T-helper 2 cell (primary cell): ENCODE data around the gene AP1M1.

Experiments
- DNase-seq, 5 experiments: peaks; one replicate each; pipeline versions ENCODE4 v3.0.0 to v3.0.0-alpha.2; 2012 to 2022

Gene AP1M1

DNA sequence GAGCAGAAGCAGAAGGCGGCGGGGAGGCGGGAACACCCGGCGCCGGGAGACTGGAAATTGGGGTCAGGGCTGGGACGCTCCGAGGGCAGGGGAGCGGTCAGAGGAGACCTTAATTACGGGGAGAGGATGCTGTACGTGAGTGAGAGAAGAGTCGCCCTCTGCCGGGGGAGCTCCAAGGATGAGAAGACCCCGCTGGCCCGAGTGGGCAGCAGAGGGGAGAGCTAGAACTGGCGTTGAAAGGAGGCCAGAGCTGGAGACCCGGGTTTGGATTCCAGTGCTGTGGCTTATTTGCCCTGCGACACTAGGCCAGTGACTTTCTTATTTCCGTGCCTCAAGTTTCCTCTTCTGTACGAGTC lies 12.0 kb upstream of the AP1M1 start:
- DNase-seq: peak in 3 of 5 experiments; percentile 26 to 48 (median 33)

DNA sequence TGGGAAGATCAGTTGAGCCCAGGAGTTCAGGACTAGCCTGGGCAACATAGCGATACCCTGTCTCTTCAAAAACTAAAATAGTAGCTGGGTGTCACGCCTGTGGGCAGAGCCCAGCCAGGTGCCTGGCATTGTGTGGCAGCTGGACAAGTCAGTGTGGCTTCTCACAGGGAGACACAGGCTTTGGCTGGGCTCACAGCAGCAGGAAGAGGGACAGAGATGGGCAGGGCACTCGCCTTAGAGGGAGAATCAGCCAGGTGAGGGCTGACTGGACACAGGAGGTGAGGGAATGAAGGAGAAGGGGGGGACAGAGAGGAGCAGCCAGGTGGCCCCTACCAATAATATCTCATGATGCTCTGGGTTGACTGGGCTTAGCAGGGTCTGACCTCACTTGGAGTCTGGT lies 9.2 kb upstream of the AP1M1 start:
- no peak for DNase-seq

GRCh38 chr19:16190198-16190597 lies 7.5 kb upstream of the AP1M1 start:
- no peak for DNase-seq

DNA sequence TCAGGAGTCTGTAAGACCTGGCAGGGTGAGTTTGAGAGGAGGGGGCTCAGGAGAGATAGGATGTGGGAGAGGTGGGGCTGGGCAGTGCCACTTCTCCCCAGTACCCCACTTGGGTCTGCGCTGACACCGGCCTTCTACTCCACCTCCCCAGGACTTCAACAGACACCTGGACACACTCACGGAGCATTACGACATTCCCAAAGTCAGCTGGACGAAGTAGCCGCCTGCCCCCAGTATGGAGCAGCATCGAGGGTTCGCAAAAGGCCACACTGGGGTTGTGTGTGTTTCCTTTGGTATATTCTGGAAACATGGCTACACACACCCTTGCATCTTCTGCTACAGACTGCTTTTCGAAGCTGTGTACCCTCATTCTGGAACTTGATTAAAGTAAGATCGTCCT lies 7.0 kb upstream of the AP1M1 start:
- no peak for DNase-seq

- DNase-seq: no peak
These were observed 6.3 kb upstream of the AP1M1 start for GRCh38 chr19:16191216-16191908.

GRCh38 chr19:16193466-16193865 lies 4.2 kb upstream of the AP1M1 start:
- DNase-seq: no peak

GRCh38 chr19:16197188-16197621 lies 506 bp upstream of the AP1M1 start:
- DNase-seq: no peak

GRCh38 chr19:16198370-16198651 lies 600 bp downstream of the AP1M1 start:
- no peak for DNase-seq

GRCh38 chr19:16199275-16199932 lies 1.7 kb downstream of the AP1M1 start:
- no peak for DNase-seq

DNA sequence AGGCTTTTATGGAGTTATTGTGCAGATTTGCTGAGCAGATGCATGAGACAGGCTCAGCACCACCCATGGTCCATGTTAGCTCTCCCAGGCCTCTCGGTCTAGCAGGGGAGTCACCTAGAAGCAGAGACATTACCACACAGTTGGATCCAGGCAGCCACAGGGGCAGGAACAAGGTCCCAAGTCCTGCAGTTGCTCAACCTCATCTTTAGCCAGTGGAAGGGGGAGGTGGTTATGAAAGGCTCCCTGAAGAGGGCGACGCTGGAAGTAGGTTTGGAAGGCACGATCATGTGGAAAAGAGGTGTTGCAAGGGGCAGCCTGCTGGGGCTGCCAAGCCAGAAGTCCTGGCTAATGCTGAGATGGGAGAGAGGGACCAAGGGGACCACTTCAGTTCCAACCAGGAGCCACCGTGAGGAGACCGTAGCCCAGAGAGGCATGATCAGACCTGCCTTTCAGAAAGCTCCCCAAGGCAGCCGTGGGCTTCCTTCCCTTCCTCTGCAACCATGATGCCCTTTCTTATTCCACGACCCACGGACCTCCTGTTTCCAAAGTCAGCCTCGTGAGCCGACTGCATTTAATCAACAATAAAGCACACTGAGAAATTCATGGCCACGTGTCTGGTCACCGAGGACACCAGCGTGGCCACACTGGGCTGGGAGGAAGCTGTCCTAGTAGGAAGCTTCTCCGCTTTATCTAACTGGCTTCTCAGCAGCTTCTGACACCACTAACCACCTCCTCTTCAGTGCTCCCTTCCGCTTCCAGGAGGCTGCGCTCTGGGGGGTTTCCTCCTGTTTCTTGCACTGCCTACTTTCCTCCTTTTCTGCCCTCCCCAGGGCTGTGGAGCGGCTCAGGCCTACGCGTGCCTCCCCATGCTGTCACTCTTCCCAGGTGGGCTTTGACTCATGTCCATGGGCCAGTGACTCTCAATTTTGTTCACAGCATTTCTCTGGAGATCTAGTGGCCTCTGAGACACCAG lies 2.6 kb downstream of the AP1M1 start:
- no peak for DNase-seq

- DNase-seq: no peak
These were observed 3.3 kb downstream of the AP1M1 start for GRCh38 chr19:16201011-16201391.

DNA sequence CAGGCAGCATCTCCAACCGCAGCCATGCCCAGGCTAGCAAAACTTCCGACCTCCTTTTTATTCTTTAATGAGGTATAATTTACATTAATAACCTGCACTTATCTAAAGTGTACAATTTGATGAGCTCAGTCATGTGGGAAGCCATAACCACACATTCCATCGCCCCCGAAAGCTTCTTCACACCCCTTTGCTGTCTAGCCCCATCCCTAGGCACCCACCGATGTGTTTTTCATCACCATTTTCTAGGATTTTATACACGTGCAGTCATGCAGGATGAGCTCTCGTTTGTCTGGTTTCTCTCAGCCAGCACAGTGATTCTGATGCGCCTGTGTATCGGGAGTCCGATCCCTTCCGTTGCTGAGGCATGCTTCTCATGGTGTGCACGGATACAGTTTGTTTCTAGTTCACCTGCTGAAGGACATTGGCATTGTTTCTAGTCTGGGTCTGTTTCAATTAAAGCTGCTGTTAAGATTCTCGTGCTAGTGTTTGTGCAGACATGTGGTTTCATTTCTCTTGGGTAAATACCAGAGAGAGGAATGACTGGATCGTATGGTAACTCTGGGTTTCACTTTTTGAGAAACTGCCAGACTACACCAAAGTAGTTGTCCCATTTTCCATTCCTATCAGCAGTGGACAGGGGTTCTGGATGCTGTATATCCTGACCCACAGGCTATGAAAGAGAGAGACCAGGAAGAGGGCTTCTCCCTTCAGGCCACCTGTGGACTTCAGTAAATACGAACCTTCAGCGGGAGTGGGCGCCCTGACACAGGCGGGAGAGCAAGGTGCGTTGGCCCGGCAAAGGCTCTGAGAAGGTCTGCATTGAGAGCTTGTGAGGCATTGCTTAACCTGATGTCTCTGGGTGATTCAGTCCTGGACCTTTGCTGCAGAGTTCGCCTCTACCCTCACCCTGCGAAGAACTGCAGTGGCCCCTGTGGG lies 4.9 kb downstream of the AP1M1 start:
- peak in 1 of 5 experiments; percentile 54 for DNase-seq

DNA sequence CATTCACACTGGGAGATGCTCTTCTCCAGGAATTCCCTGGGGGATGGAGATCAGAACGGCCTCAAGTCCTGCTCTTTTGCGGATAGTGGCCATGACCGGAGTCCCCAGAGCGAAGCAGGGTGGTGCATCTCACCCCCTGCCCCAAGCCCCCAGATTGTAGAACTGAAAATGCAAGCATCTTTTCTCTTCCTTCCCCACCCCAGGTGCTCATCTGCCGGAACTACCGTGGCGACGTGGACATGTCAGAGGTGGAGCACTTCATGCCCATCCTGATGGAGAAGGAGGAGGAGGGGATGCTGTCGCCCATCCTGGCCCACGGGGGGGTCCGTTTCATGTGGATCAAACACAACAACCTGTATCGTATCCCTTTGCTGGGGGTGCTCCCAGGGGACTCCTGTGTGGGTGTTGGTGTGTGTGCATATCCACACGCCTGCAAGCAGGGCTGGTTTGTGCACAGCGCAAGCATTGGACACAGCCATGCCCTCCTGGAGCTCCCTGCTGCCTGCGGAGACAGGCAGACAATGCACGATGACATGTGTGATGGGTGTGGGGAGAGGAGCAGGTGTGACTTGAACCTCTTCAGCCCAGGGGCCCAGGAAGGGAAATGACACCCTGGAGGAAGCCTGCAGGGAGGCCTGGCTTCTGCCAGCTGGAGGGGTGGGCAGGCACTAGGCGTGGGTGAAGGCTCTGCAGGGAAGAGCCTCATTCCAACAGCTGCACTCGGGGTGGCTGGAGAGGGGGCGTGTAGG lies 5.7 kb downstream of the AP1M1 start:
- no peak for DNase-seq

- DNase-seq: no peak
These were observed 6.2 kb downstream of the AP1M1 start for GRCh38 chr19:16204005-16204294.

DNA sequence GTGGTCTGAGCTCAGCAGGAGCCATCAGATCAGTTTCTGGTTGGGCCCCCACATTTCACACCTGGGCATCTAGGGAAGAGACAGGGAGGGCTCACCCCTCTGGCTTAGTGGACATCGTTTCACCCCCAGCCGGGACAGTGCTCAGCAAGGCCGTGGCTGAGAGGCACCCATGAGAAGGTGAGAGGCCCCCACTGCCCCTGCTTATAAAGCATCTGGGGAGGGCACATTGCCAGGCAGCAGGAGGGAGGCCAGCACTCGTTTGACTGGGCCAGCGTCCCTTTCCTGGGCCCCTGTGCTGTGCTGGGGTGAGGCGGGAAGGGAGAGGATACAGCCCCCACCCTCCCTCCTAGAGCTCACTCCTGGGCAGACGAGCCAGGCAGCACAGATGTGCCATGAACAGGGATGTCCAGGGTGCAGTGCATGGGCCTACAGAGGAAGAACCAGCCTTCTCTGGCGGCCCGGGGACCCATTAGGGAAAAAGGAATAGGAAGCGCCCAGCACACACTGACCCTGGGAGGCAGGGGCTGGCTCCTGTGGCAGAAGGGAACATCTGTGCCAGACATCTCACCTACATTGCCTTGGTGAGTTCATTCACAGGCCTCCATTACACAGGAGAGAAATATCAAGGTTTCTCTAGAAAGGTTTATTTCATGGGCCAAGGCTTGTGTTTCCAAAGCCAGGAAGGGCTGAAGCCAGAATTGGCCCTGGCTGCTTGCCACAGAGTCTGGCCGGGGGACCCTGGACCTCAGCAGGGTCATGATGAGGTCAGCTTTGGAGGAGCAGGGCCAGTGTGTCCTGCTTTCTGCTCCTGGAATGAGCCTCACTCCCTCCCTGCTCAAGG lies 7.7 kb downstream of the AP1M1 start:
- DNase-seq: no peak

- no peak for DNase-seq
These were observed 8.4 kb downstream of the AP1M1 start for GRCh38 chr19:16206046-16206605.

DNA sequence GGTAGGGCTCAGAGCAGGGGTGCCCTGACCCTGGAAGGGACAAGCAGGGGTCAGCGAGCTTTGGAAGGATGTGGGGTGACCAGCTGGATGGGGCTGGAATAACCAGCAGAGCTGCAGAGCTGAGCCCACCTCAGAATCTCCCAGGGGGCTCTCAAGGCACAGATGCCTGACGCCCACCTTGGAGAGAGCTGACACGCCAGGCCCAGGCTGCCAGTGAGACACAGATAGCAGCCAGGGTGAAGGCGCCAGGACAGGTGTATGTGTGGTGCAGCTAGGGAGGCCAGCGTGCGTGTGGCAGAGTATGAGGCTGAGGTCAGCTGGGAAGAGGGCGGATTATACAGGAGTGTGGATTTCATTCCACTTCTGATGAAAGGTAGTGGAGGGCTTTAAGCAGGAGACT lies 8.9 kb downstream of the AP1M1 start:
- DNase-seq: no peak

GRCh38 chr19:16207063-16207462 lies 9.4 kb downstream of the AP1M1 start:
- no peak for DNase-seq

DNA sequence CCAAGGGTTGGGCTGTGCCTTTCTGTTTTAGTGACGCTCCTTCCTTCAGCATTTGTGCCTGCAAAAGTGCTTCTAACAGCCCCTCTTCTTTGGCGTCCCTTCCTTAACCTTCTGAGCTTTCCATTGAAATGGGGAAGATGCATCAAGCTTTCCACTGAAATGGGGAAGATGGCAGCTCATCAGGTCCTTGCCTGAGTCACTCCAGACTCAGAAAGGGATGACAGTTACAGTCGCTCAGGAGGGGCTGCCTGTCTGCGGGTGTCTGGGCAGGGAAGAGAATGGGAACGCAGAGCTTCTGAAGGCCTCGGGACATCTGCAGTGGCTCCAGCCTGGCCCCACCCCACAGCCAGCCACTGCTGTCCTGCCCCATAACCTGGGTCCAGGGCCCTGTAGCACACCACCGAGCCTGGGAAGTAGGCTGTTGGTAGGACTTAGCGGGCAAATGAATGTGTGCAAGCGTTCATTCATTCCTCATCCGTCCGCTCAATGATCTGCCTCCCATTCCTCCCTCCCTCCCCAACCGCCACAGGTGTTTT lies 9.8 kb downstream of the AP1M1 start:
- no peak for DNase-seq

- peak in 1 of 5 experiments; percentile 20 for DNase-seq
These were observed 10.5 kb downstream of the AP1M1 start for GRCh38 chr19:16208064-16208759.
